GM20431 (cell line): ENCODE results near the gene PPM1A.

Source experiments
- in situ Hi-C: fragments of 300-500 bp; cut with MseI, MboI; formaldehyde crosslinking; loops from one replicate; pipeline ENCODE4 v1.15.0; 2020; ENCODE audit warnings: low sequenced_read_pairs; ENCODE audit not compliant: unreplicated experiment

PPM1A gene

DNA sequence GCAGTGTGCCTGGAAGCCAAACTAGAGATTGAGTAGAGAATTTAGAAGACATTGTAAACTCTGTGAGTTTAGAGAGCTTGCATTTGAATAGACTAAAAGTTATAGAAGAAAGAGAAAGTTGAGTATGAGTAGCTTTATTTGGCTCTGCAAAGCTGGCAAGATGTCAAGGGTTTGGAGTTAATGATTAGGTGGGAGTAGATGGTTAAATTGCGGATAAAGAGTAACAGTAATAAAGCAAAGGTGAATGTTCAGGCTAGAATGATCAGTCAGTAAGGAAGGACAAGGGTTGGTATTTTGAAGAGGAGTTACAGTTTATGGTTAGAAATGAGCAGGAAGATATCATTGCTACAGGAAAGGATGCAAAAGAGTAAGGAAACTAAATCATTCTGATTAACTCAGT is 5.2 kb downstream of the PPM1A start:
- in situ Hi-C loops = no loop called here

DNA sequence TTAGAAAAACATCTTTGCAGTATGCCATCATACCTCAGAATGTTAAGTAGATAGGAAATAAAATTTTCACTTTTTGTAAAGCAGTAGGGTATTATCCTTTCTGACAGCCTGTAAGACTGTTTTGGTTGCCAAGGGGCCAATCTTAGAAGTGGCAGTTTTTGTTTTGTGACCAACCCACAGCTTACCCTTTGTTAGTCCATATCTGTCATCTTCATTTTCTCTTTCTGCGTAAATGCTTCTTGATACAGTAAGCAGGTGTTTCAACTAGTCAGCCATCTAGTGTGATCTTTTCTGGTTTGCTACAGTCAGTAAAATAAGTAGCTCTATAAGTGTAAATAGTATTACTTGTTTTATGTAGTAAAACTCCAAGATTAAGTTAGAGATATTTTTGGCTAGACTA is 8.8 kb downstream of the PPM1A start:
- in situ Hi-C loops = no loop called here

DNA sequence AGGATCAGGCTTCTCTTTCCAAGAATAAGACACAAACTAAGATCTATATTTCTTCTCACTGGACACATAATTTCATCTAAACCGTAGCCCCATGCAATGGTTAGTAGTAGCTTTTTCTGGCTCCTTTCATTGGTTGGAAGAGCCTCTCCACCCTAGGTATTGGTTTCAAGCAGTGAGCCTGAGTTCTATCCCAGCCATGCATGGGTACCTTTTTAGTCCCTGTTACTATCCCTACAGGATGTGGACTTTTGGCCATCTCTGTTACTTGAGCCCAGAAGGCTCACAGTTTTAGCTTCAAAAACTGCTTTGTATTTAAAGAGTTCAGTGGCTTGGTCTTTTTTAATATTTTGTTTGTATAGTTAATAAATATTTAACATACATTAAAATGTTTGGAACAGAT is 16.1 kb downstream of the PPM1A start:
- in situ Hi-C loops = no loop called here

GRCh38 chr14:60266021-60266937 is 17.3 kb downstream of the PPM1A start:
- in situ Hi-C loops = no loop called here

- in situ Hi-C loops = no loop called here
These were observed 23.2 kb downstream of the PPM1A start for GRCh38 chr14:60272177-60272576.

DNA sequence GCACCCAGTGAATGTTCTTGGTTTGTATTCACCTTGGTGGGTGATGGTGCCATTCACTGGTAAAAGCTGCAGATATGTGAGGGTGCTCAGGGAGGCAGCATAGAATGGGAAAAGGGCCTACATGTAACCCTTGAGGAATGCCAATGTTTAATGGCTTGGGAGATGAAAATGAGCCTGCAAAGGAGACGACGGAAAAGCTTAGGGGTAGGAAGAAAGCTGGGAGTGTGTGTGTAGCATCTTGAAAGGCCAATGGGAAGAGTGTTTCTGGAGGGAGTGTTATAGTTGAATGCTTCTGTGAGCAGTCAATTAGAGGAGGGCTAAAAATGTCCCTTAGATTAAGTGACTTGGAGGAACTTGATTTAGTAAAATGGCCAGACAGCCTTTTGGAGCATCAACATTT is 24.9 kb downstream of the PPM1A start:
- in situ Hi-C loops = no loop called here

GRCh38 chr14:60274448-60274847 is 25.4 kb downstream of the PPM1A start:
- in situ Hi-C loops = no loop called here

GRCh38 chr14:60275932-60276331 is 26.9 kb downstream of the PPM1A start:
- in situ Hi-C loops = no loop called here

DNA sequence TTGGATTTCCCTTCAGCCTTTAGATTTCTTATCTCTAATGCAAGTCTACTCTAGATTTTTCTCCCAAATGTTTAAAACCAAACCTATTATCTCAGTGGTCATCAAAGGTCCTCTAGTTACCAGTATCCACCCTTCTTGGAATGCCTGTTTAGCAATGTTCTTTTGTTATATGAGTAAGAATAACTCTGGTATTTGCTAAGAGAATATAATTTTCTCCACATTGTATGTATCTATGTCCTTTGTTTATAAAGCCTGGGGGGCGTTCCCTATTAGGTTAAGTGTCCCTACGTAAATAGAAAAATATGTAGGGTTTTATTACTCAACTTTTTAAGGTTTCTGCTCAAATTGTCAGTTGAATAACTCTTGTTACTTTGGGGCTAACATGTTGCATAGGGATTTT is 27.3 kb downstream of the PPM1A start:
- in situ Hi-C loops = no loop called here

- in situ Hi-C loops = no loop called here
These were observed 28.7 kb downstream of the PPM1A start for GRCh38 chr14:60277605-60278190.

- in situ Hi-C loops = no loop called here
These were observed 29.3 kb downstream of the PPM1A start for GRCh38 chr14:60278350-60278749.

DNA sequence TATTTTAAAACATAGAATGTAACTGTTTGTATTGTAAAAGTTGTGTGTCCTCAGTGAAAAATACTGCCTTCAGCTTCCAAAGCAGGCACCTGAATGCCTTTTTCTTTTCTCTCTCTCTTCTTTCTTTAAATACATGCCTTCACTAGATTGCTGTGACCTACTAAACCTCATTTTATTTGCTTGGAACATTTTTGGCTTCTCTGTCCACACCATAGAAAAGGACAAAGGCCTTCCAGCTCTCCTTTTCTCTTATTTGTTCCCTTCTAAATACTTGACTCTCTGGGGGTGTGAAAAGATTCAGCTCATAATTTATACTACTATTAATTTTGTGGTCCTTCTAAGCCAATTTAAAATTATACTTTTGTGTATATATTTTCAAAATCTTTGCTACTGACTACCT is 38.4 kb downstream of the PPM1A start:
- in situ Hi-C loops = no loop called here

DNA sequence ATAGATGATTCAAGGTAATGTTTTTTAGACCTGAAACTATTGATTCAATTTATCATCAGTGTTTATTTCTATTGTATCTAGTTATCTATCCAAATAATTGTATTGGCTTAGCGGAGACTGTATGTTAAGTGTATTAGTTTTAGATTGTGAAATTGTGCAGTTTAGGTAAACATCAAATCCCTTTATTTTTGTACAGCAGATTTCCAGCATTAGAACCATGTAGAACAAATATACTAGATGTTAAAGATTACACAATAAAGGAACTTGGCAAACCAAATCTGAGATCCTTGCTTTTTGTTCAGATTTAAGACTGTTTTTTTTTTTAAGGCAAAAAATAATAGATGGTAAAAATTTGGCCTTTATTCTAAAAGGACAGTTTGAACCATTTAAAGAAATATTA is 39.3 kb downstream of the PPM1A start:
- in situ Hi-C loops = no loop called here

DNA sequence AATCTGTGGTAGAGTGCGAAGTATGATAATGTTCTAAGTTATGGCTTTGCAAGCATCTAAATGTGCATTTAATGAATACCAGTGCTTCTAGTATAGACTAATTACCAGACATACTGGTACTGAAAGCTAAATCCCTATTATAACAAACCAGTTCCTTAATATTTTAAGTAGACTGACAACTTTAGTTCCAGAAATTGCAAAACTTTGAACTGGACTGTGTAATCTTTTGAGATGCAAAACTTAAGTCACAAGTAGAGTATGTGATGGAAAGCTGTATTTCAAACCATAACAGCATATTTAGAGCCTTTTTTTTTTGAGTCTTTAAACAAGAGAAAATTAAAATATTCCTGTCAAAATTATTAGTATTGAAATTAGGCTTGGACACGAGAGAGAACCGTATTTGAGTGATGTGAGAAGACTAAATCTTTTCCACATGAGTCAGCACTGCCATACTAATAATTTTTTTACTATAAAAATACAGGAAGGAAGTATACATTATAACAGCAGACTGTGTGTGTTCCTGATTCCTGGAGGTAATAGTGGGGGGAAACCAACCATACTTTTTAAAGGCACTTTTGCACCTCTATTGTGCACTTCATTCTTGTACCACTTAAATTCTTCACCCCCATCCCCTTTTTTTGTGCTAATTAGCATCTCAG is 45.5 kb downstream of the PPM1A start:
- in situ Hi-C loops = no loop called here

DNA sequence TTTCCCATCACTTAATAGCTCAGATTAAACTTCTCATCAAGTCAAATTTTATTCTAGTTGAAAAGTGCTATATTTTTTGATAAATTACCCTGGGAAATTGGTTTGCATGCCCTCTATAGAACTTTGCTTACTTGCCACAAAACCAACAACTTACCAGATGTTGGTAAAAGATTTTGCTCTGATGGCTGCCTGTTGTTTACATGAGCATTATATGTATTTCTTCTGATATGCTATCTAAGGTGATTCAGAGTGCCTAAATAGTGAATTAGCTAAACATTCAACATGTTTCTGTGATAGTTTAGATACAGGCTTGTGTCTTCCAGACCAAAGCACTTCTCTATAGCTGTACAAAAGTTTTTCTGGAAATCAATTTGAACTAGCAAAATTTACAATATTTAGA is 51.0 kb downstream of the PPM1A start:
- in situ Hi-C loops = no loop called here

DNA sequence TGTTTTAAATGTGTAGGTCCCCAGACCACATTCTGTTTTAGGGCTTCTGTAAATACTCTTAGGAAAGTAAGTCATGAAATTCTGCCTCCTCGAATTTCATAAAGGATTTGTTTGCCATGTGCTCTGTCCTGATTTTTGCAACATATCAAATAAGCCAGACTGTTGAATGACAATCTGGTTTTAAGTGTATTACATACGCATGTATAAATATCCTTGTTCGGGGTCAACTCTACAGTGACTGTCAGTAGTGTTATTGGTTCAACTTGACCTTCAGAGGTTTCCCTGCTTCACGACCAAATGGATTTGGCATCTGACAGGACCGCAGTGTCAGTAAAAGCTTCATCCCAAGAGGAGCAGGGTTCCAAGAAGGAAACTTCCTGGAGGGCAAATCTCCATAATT is 52.7 kb downstream of the PPM1A start:
- in situ Hi-C loops = no loop called here

DNA sequence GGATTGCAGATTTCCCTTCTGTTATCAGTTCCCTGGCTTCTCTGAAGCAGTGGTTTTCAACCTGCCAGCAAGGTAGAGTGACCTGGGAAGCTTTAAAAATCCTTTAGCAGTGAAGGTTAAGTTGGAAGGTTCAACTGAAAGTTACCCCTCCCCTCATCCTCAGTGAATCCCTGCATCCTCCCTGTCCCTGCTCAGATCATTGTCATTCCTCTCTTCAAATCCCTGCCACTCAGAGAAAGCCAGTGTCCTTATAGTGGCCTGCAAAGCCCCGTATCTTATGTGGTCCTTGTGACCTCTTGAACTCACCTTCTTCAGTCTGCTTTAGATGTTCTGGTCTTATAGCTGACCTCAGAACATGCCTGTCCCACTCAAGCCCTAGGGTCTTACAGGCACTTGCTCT is 53.6 kb downstream of the PPM1A start:
- in situ Hi-C loops = no loop called here

GRCh38 chr14:60303745-60304144 is 54.7 kb downstream of the PPM1A start:
- in situ Hi-C loops = no loop called here

GRCh38 chr14:60304509-60304908 is 55.5 kb downstream of the PPM1A start:
- in situ Hi-C loops = no loop called here

DNA sequence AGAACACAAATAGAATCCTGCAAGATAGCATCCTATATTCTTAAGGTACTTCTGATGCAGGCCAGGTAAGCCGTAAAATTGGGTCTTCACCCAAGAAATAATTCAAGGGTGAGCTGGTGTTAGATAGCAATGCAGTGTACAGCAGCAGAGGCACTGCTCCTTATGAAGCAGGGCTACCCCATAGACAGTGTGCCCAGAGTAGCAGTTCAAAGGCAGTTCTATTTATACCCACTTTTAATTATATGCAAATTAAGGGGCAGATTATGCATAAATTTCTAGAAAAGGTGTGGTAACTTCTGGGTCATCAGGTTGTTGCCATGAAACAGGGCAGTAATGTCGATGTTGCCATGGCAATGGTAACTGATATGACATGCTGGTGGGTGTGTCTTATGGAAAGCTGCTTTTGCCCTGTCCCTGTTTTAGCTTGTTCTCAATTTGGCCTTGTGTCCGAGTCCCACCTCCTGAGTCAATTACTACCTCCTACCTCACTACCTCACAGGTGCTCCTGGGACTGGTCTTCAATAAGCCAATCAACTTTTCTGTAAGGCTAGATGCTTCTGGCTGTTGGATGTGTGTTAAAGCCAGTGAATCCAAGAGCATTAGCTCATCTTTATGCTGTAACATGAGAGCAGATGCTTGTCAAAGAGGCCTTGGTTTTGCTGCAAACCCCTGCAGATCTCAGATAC is 61.0 kb downstream of the PPM1A start:
- in situ Hi-C loops = no loop called here

DNA sequence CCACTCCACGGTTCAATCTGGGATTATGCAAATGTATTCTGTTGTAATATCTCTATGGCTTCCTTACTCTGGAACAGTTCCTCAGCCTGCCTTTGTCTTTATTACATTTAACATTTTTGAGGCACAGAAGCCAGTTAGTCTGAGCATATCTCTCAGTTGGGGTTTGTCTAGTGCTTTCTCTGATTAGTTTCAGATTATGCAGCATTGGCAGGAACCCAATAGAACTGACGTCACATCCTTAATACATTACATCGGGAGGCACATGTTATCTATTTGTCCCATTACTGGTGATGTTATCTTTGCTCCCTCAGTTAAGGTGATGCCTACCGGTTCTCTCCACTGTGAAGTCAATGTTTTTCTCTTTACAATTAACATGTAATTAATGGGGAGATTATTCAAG is 62.4 kb downstream of the PPM1A start:
- in situ Hi-C loops = no loop called here
